Measurements from ENCODE around the gene PPP1R37.
A peak's percentile ranks its signal among the peaks of the same experiment; 100 is the strongest.
"Not testable (repeated sequence)": the region's sequence is repeated elsewhere in the genome, so short reads cannot be mapped to it uniquely, and the experiment has no call there.

Gene PPP1R37

DNA sequence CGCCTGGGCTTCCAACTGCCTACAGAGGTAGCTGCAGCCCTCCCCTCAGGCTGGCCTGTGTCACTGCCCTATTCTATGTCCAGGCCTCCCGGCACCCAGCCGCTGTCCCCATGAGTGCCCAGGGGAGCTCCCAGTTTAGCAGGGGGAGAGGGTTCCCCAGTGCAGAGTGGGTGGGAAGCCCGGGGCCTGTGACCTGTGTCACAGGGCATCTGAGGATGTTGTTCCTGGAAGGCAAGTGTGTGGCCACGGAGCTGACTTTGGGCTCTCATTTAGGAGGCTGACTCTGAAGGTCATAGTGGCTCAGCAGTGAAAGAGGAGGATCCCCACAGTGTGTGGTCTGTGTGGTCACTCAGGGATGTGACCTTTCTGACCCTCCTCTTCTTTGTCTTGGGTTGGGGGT is 25.1 kb downstream of the PPP1R37 start:
- DNase-seq = no peak

GRCh38 chr19:45118591-45119355 is 25.8 kb downstream of the PPP1R37 start:
- DNase-seq = not testable (repeated sequence)

GRCh38 chr19:45119582-45119981 is 26.6 kb downstream of the PPP1R37 start:
- no peak for DNase-seq

GRCh38 chr19:45121827-45122345 is 28.9 kb downstream of the PPP1R37 start:
- DNase-seq = no peak

DNA sequence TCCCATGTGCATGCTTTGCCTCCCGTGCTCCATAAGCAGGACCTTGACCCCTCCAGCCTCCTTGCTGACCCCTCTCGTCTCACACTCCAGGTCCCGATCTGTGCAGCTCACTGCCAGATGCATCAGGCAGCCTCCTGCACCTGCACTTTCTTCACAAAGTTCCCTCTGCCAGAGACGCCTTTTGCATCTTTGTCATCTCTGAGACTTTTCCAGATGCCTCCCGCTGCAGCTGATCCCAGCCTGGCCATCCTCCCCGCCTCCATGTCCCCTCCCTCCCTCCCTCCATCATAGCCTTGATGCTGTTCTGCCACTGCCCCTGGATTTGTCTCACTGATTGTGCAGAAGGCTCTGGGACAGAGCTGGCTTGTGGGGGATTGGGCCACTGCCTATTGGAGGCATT is 29.9 kb downstream of the PPP1R37 start:
- no peak for DNase-seq

- no peak for DNase-seq
These were observed 30.5 kb downstream of the PPP1R37 start for GRCh38 chr19:45123440-45123850.

DNA sequence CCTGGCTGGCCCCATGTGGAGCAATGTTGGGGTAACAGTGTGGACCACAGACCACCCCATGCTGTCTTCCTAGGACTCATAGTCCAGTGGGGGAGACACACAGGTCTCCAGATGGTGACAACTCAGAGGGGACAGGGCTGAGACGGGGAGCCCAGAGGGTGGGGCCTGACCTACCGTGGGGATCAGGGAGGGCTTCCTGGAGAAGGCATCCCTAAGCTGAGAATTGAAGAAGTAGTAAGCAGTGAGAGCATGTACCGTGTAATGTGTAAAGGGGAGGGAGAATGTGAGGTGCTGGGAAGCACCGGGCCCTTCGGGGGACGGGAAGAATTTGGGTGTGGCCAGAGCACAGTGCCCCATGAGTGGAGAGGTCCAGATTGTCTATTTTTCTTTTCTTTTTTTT is 31.0 kb downstream of the PPP1R37 start:
- DNase-seq = no peak

DNA sequence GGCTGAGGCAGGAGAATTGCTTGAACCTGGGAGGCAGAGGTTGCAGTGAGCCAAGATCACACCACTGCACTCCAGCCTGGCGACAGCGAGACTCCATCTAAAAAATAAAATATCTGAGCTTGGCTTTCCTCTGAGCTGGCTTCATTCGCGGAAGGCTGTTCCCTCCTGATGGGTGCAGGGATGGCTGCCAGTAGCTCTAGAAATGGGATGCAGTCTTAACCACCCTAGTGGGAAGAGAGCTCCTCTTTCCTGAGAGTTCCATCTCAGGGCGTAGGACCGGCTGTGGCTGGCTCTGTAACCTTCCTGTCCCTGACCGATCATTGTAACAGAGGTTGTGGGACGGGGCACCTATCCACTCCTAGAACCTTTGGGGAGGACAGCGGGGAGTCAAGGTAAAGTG is 32.4 kb downstream of the PPP1R37 start:
- no peak for DNase-seq

DNA sequence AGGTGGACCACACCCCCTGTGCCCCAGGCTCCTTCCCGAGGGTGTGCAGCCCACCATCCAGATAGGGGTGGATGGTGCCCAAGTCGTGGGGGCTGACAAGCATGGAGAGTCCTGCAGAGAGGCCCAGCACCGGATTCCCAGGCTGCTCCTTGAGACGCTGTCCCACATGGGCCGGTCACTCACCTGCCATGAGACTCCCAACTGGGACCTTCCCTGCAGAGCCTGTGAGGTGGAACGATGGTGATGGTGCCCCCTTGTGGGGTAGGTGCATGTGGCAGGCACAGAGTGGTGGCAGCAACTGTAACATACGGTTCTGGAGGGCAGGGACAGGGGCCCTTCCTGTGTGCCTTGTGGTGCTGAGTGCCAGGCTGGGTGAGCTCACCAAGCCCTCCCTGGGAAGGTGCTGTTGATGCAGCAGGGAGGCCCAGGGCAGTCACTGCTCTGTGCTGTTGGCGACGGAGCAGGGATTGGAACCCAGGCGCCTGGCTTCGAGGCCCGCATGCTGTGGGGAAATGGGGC is 33.1 kb downstream of the PPP1R37 start:
- no peak for DNase-seq

- no peak for DNase-seq
These were observed 33.7 kb downstream of the PPP1R37 start for GRCh38 chr19:45126654-45127053.

GRCh38 chr19:45128146-45128545 is 35.2 kb downstream of the PPP1R37 start:
- no peak for DNase-seq

DNA sequence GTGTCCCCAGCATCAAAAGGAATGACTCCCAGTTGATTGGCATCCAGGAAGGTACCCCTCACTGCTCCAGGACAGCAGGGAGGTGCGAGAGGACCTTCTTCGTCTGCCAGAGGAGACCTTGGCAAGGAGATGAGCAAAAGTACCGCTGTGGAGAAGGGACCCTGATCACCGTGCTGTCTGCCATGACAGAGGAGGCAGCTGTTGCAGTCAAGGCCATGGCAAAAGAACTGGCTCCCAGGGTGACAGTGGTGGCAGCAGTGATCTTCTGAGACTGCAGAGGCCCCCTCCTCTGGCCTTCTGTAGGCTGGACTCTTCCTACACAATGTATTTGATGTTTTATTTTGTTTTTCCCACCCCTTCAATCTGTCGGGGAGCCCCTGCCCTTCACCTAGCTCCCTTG is 35.8 kb downstream of the PPP1R37 start:
- DNase-seq = no peak

GRCh38 chr19:45130236-45130635 is 37.3 kb downstream of the PPP1R37 start:
- no peak for DNase-seq

- DNase-seq = peak; percentile 55
These were observed 38.1 kb downstream of the PPP1R37 start for GRCh38 chr19:45130888-45131615.

DNA sequence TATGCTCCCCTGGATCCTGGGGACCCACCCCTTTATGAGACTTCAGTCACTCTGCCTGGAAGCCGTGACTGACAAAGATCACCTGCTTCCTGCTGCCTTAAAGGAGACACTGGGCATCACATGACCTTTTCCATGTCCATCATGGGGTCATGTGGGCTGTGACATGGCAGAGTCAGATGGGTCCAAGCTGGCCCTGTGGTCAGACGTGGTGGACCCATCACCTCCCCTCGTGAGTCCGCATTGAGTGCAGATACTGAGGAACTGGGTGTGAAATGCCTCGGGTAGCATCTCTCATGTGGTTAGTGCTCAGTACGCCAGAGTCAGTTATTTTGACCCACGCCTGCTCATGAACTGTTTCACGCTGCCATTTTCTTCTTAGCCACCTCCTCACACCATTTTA is 40.7 kb downstream of the PPP1R37 start:
- no peak for DNase-seq

GRCh38 chr19:45135176-45135885 is 42.4 kb downstream of the PPP1R37 start:
- no peak for DNase-seq

- DNase-seq = no peak
These were observed 43.7 kb downstream of the PPP1R37 start for GRCh38 chr19:45136507-45137178.

- DNase-seq = no peak
These were observed 44.3 kb downstream of the PPP1R37 start for GRCh38 chr19:45137179-45137761.

GRCh38 chr19:45138303-45138751 is 45.3 kb downstream of the PPP1R37 start:
- DNase-seq = no peak

- DNase-seq = no peak
These were observed 46.5 kb downstream of the PPP1R37 start for GRCh38 chr19:45139286-45140143.

DNA sequence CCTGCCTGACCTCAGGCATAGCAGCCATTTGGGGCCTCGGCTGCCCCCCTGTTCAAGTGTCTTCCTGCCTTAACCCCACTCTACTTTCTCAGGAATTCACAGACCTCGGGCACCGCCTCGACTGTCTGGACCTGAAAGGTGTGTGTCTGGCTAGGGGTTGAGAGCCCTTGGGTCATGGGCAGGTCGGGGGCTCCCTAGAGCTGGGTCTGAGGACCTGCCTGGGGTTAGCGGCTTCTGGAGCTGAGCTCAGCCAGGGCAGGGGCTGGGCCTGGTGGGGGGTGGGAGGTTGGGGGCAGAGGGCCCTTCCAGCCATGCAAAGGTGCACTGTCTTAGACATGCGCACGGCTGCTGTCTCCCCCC is 47.1 kb downstream of the PPP1R37 start:
- DNase-seq = no peak
